Mucosa of stomach (tissue), 1 donor: ENCODE results near the gene ACACA.

ENCODE experiments used
- H3K27me3 ChIP-seq: one replicate; pipeline ENCODE4 v1.7.0; 2013; ENCODE audit warnings: mild to moderate bottlenecking, low read length; ENCODE audit not compliant: control insufficient read depth, insufficient read depth
- H3K36me3 ChIP-seq: one replicate; pipeline ENCODE4 v1.7.0; 2013; ENCODE audit warnings: low read length; ENCODE audit not compliant: control insufficient read depth, insufficient read depth
- H3K4me1 ChIP-seq: one replicate; pipeline ENCODE4 v1.7.0; 2013; ENCODE audit warnings: mild to moderate bottlenecking, low read length; ENCODE audit not compliant: control insufficient read depth, insufficient read depth
- H3K4me3 ChIP-seq: one replicate; pipeline ENCODE4 v1.7.0; 2013; ENCODE audit warnings: low read length
- H3K9ac ChIP-seq: one replicate; pipeline ENCODE4 v1.7.0; 2013; ENCODE audit warnings: mild to moderate bottlenecking, low read length, moderate library complexity
- H3K9me3 ChIP-seq: one replicate; pipeline ENCODE4 v1.7.0; 2013; ENCODE audit warnings: mild to moderate bottlenecking, low read length, moderate library complexity; ENCODE audit not compliant: control insufficient read depth
- donor health status: Pancreatic carcinoma.

The ACACA gene

DNA sequence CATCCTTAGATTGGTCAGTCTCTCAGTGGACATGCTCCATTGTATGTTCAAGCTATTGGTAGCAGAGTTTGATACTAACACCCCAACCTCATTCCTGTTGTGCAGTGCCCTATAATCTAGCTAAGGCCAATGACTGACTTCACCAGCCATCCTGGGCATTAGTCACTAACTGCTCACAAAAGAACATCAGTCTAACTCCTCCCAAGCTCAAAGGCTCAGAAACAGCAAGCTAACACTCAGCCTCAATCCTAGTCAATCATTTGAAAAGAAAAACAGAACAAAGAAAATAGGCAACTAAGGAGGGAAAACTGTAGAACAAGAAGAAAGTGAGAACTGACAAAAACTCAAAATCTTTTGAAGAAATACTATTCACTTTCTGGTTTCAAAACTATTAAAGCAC, 229.9 kb downstream of the ACACA start:
- Histone ChIP-seq H3K4me3 (no peak overlapping the region), H3K27me3 (no peaks in the 10 kb centered on the region), H3K9me3 (no peaks in the 10 kb centered on the region), H3K36me3 (peaks cover 4% of the 10 kb centered on the region), H3K9ac (no peak overlapping the region), H3K4me1 (no peaks in the 10 kb centered on the region)

DNA sequence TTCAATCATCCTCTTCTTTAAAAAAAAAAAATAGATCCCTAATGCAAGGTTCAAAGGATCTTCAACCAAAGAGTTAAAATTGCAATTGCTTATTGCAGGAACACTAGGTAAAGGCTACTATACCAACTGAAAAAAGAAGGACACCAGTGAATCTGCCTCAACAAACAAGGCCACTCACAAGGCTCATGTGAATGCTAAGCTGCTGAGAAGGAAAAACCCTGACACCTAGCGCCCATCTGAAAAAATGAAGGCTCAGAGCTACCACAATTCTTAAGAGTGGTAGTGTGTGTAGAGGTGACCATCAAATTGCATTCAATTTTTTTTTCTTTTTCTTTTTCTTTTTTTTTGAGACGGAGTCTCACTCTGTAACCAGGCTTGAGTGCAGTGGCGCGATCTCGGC, 232.4 kb downstream of the ACACA start:
- Histone ChIP-seq H3K9me3 (no peaks in the 10 kb centered on the region), H3K9ac (no peak overlapping the region), H3K36me3 (no peaks in the 10 kb centered on the region), H3K27me3 (no peaks in the 10 kb centered on the region), H3K4me1 (no peaks in the 10 kb centered on the region), H3K4me3 (no peak overlapping the region)

DNA sequence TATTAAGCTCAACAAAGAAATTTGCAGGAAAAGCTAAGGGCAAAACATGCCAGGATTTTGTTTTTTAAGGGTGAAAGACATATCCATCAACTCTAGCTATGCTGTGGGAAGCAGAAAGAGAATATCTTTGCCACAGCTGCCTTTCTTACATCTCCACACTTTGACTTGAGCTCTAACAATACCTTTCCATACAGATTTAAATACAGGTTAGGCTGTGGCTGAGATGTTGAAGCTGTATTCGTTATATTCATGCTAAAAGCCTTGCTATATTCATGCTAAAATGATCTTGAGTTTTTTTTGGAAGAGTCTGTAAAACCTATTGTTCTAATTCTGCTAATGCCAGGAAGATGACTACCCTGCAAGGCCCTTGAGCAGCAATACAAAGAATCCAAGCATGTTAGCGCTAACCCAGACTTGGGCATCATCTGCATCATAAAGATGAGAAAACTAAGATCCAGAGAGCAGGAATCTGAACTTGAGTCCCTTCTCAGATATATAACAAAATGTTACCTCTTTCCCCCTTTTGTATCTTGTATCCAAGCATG, 235.7 kb downstream of the ACACA start:
- H3K27me3 ChIP-seq, result no peaks in the 10 kb centered on the region
- H3K36me3 ChIP-seq, result no peaks in the 10 kb centered on the region
- H3K4me1 ChIP-seq, result no peaks in the 10 kb centered on the region
- H3K9ac ChIP-seq, result no peak overlapping the region
- H3K9me3 ChIP-seq, result no peaks in the 10 kb centered on the region
- H3K4me3 ChIP-seq, result no peak overlapping the region

GRCh38 chr17:37168731-37169353, 237.8 kb downstream of the ACACA start:
- no peaks in the 10 kb centered on the region for H3K36me3 ChIP-seq

DNA sequence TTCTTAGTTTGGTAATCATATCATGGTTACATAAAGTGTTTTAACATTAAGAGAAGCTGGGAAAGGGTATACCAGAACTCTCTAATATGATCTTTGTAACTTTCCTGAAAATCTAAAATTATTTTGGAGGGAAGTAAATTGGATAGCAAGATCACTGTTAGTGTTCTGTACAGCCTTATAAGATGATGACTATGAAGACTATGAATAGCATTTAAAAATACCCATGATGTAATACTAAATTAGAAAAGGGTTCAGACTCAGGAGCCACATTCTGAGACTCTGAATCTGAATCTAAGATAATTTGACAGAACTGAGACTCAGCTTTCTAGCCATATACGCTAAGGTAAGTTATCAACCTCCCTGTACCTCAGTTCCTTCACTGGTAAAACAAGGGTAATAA, 238.9 kb downstream of the ACACA start:
- H3K9me3 ChIP-seq, result no peaks in the 10 kb centered on the region
- no peak overlapping the region for H3K4me3 ChIP-seq
- no peaks in the 10 kb centered on the region for H3K36me3 ChIP-seq
- no peaks in the 10 kb centered on the region for H3K27me3 ChIP-seq
- H3K4me1 ChIP-seq, result no peaks in the 10 kb centered on the region
- H3K9ac ChIP-seq, result no peak overlapping the region

More at GRCh38 chr17:37168731-37169353, 237.8 kb downstream of the ACACA start:
- Histone ChIP-seq H3K4me1 (no peaks in the 10 kb centered on the region), H3K27me3 (no peaks in the 10 kb centered on the region), H3K9me3 (no peaks in the 10 kb centered on the region), H3K9ac (no peak overlapping the region), H3K4me3 (no peak overlapping the region)

GRCh38 chr17:37164057-37164456, 242.6 kb downstream of the ACACA start:
- Histone ChIP-seq H3K9ac (no peak overlapping the region), H3K36me3 (no peaks in the 10 kb centered on the region), H3K27me3 (no peaks in the 10 kb centered on the region), H3K4me1 (no peaks in the 10 kb centered on the region), H3K9me3 (no peaks in the 10 kb centered on the region), H3K4me3 (no peak overlapping the region)

GRCh38 chr17:37162800-37163199, 243.8 kb downstream of the ACACA start:
- H3K9me3 ChIP-seq, result no peaks in the 10 kb centered on the region

GRCh38 chr17:37160944-37161343, 245.7 kb downstream of the ACACA start:
- no peak overlapping the region for H3K4me3 ChIP-seq
- no peaks in the 10 kb centered on the region for H3K27me3 ChIP-seq
- no peaks in the 10 kb centered on the region for H3K9me3 ChIP-seq
- H3K9ac ChIP-seq, result no peak overlapping the region
- H3K36me3 ChIP-seq, result no peaks in the 10 kb centered on the region
- no peaks in the 10 kb centered on the region for H3K4me1 ChIP-seq

More at GRCh38 chr17:37162800-37163199, 243.8 kb downstream of the ACACA start:
- no peak overlapping the region for H3K4me3 ChIP-seq
- H3K27me3 ChIP-seq, result no peaks in the 10 kb centered on the region
- H3K4me1 ChIP-seq, result no peaks in the 10 kb centered on the region
- H3K9ac ChIP-seq, result no peak overlapping the region
- H3K36me3 ChIP-seq, result no peaks in the 10 kb centered on the region

GRCh38 chr17:37158290-37158689, 248.3 kb downstream of the ACACA start:
- H3K9ac ChIP-seq, result no peak overlapping the region
- H3K4me3 ChIP-seq, result no peak overlapping the region
- H3K27me3 ChIP-seq, result no peaks in the 10 kb centered on the region
- no peaks in the 10 kb centered on the region for H3K9me3 ChIP-seq
- H3K4me1 ChIP-seq, result no peaks in the 10 kb centered on the region
- no peaks in the 10 kb centered on the region for H3K36me3 ChIP-seq

DNA sequence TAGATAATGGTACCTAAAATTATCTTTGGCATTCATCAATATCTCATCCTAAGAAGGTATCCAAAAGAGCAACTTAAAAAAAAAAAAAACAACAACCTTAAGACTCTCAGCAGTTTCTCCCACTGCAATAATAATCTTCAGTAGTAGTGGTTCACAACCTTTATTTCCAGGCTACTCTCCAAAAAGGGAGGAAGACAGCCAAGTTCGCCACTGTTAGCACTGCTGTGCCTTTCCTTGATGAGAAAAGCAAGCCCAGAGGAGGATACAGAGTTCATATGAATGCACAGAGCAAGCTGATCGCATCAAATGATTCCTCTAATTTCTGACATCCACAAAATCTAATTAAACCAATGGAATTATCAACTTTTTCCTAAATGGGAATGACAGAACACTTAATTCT, 258.5 kb downstream of the ACACA start:
- Histone ChIP-seq H3K36me3 (no peaks in the 10 kb centered on the region), H3K9ac (no peak overlapping the region), H3K27me3 (no peaks in the 10 kb centered on the region), H3K4me1 (peaks cover 8% of the 10 kb centered on the region), H3K4me3 (no peak overlapping the region), H3K9me3 (no peaks in the 10 kb centered on the region)

DNA sequence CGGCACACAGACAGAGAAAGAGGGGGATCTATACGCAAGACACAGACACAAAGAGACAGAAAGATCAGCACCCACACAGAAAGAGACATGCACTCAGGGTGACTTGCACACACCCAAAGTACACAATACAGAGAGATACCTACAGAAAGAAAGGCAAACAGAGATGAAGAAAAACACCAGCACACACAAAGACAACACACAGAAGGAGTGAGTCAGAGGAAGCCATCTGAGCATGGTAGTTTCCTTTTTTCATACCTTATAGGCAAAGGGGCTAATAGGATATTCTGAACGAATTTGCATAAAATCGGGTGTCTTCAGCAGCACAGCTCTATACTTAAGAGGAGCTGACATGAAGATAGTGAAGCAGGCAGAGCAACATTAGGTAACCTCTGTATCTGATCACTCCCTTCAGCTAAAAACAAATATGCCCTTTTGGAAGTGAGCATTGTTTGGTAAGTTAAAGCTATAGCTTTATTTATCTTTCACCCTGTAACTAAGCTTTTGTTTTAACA, 259.3 kb downstream of the ACACA start:
- no peaks in the 10 kb centered on the region for H3K9me3 ChIP-seq
- H3K36me3 ChIP-seq, result no peaks in the 10 kb centered on the region
- H3K9ac ChIP-seq, result no peak overlapping the region
- peak overlapping the region; percentile 11 for H3K4me3 ChIP-seq
- H3K4me1 ChIP-seq, result peaks cover 8% of the 10 kb centered on the region
- H3K27me3 ChIP-seq, result no peaks in the 10 kb centered on the region

- no peaks in the 10 kb centered on the region for H3K27me3 ChIP-seq
- H3K4me1 ChIP-seq, result peaks cover 8% of the 10 kb centered on the region
- H3K36me3 ChIP-seq, result no peaks in the 10 kb centered on the region
- H3K9me3 ChIP-seq, result no peaks in the 10 kb centered on the region
- no peak overlapping the region for H3K9ac ChIP-seq
- H3K4me3 ChIP-seq, result no peak overlapping the region
Measured at GRCh38 chr17:37146086-37147064, 260.3 kb downstream of the ACACA start.
